Fibroblast of lung (primary cell): ENCODE results near the gene MIA2.

Source experiments
- CTCF ChIP-seq, 2 donors: IDR thresholded peaks in 1 of 2; conservative IDR thresholded peaks in 1 of 2; 1 replicate in 1 of 2; 2 replicates in 1 of 2; pipeline ENCODE4 v1.5.1; 2011 to 2012; ENCODE audit warnings: low read length in 2 of 2, control low read depth in 1 of 2, inconsistent platforms in 1 of 2, low read depth in 1 of 2, mild to moderate bottlenecking in 1 of 2
- EZH2 ChIP-seq: IDR thresholded peaks from 2 replicates; pipeline ENCODE4 v1.5.1; 2012; ENCODE audit warnings: low read length, control low read depth, mild to moderate bottlenecking; ENCODE audit errors: missing control alignments

GRCh38 chr14:39293629-39294028 lies 59.9 kb downstream of the MIA2 start:
- TF ChIP-seq CTCF (conservative IDR thresholded peaks at IDR 0.05 in 1 of 2, IDR thresholded peaks at IDR 0.05 in 1 of 2; ENCODE audit: low read depth in 1 of 2, low read length in 2 of 2), result no peak
- no peak for TF ChIP-seq EZH2
